GM19239 (cell line): ENCODE measurements around the gene TMPRSS9.
"Not testable (repeated sequence)": the region's sequence is repeated elsewhere in the genome, so short reads cannot be mapped to it uniquely, and the experiment has no call there.

Experiments used
- DNase-seq: peaks from one replicate; pipeline ENCODE4 v3.0.0; 2011; ENCODE audit warnings: low spot score; ENCODE audit not compliant: insufficient read length
- FAIRE-seq: peaks from 2 replicates; lab custom pipeline; 2011; peaks lifted over from hg19 to GRCh38; lab: Jason Lieb, UNC

TMPRSS9 gene

DNA sequence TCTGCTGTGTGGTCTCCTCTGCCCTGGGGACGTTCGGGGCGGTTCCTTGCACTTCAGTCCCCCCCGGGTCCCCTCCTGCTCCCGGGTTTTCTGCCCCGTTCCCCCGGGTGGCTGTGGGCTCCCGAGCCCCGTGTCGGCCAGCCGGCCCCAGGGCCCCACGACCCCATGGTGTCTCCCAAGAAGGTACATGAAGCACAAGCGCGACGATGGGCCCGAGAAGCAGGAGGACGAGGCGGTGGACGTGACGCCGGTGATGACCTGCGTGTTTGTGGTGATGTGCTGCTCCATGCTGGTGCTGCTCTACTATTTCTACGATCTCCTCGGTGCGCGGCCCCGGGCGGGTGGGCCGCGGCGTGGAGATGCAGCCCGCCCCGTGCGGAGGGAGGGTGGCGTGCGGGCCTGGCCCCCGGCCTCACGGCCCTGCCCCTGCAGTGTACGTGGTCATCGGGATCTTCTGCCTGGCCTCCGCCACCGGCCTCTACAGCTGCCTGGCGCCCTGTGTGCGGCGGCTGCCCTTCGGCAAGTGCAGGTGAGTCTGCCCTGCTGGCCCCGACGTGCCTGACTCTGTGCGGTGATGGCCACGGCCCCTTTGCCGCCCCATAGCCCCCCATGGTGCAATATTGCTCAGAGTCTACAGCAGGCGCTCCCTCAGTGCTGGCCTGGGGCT lies 20.3 kb upstream of the TMPRSS9 start:
- DNase-seq: no peak
- FAIRE-seq: no peak

DNA sequence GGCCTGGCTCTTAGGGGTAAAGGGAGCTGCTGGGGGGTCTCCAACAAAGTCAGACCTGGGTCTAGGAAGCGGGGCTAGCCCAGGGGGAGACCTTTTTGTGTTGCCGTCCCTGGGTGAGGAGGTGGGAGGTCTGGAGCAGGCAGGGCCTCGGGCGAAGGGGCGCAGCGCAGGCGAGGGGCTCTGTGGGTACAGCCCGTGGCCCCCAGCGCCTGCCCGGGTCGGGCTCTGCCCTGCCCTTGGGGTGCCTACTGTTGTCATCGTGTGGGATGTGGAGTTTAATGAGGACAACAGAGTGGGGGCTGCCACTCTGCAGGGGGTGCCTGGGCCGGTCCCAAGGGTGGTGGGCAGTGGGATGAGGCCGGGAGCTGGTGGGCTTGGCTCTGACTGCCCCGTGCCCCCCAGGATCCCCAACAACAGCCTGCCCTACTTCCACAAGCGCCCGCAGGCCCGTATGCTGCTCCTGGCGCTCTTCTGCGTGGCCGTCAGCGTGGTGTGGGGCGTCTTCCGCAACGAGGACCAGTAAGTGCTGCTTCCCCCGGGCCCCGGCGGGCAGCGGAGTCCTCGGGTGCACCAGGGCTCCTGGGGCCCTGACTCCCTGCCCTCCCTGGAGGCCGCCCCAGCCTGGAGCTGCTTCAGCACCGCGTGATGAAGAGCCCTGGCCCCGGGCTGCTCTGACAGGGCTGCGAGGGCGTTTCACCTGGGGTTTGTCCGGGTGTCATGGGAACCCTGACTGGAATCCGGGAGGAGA lies 19.4 kb upstream of the TMPRSS9 start:
- FAIRE-seq (no peak), DNase-seq (no peak)

DNA sequence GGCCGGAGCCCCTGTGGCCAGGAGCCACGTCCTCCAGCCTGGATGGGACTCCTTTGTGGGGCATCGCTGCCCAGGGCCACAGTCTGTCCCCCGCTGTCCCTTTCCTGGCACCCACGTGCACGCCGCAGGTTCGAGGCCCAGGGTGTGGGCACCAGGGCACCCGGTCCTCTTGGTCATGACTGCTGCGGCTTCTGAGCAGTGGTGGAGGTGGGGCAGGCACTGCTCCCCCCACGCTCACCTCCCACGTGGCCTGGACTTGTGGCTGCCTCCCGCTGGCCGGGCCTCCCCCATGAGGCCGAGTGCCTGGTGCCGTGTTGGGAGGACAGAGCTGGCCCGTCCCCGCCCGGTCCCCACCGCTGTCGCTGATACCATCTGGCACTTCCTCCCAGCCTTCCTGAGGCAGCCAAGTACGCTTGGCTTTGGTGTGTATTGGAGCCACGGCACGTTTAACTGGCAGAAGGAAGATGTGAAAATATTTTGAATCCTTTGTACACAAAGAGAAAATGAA lies 18.8 kb upstream of the TMPRSS9 start:
- DNase-seq (no peak), FAIRE-seq (no peak)

DNA sequence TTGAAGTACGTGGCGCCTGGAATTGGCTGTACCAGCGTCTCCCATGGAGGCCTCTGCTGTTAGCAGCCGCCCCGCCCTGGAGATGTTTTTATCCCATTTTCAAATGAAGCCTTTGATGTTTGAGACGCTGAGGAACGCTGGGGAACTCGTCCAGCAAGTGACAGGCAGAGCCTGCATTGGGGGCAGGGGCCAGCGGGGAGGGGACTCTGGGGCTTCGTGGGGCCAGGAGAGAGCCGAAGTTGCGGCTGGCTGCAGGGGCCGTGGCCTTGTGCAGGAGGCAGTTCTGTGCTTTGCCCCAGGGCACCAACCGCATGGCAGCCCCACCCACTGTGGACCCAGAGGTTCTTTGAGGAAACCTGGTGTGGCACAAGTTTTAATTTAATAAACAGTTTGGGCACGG lies 18.1 kb upstream of the TMPRSS9 start:
- no peak for FAIRE-seq
- no peak for DNase-seq

DNA sequence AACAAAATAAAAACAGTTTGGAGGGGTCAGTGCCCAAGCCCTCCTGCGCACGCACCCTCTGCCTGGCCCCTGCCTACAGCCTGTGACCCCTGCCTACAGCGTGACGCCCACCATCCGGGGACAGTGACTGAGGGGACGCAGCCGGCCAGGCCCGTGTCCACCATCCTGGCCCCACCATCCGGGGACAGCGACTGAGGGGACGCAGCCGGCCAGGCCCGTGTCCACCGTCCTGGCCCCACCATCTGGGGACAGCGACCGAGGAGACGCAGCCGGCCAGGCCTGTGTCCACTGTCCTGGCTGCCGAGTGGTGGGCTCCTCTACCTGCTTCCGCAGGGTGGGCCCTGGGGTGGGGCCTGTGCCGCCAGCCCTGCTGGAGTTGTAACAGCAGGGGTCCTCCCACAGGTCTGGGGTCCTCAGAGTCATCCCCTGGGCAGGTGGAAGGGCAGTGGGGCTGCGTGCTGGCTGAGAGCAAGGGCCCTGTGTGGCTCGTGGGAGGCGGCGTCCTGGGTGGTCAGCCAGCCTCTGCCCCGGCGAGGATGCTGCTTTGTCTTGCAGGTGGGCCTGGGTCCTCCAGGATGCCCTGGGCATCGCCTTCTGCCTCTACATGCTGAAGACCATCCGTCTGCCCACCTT lies 17.3 kb upstream of the TMPRSS9 start:
- no peak for DNase-seq
- no peak for FAIRE-seq

GRCh38 chr19:2343289-2343982 lies 16.6 kb upstream of the TMPRSS9 start:
- FAIRE-seq (no peak), DNase-seq (no peak)

GRCh38 chr19:2344381-2344870 lies 15.6 kb upstream of the TMPRSS9 start:
- DNase-seq (no peak), FAIRE-seq (no peak)

DNA sequence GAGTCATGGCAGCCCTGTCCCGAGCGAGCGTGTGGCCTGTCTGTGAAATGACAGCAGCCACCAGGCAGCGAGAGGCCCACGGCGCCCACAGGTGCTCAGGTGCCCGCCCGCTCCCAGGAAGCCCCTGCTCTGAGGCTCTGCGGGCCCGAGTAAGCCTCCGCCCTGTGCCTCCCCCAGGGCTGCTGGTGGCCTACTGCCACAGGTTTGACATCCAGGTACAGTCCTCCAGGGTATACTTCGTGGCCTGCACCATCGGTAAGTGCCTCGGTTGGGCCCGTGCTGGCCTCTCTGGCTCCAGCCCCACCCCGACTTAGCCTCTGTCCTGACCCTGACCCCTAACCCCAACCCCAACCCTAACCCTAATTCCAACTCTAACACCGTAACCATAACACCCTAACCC lies 15.0 kb upstream of the TMPRSS9 start:
- DNase-seq: no peak
- no peak for FAIRE-seq

- no peak for DNase-seq
- FAIRE-seq: no peak
These were observed 14.0 kb upstream of the TMPRSS9 start for GRCh38 chr19:2345794-2346663.

DNA sequence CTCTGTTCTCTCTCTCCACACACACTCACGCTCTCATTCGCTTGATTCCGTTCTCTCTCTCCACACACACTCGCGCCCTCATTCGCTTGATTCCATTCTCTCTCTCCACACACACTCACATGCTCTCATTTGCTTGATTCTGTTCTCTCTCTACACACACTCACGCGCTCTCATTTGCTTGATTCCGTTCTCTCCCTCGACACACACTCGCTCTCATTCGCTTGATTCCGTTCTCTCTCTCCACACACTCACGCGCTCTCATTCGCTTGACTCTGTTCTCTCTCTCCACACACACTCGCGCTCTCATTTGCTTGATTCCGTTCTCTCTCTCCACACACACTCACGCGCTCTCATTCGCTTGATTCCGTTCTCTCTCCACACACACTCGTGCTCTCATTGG lies 10.2 kb upstream of the TMPRSS9 start:
- not testable (repeated sequence) for FAIRE-seq

DNA sequence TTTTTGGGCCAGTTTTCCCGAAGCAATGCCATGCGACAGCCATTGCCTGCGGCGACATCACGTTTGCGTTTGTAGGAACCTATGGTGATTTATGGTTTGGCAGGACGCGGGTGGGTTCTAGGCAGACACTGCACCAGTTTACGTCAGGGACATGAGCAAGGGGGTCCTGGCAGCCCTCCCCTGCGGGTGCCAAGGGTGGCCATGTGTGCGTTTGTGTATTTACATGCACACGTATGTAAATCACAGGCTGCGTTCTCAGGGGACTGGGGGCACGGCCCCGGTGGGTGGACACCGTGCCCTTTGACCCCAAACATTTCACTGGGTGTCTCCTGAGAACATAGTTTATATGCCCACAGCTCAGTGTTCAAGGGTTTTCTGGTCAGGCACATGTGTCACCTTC lies 9.4 kb upstream of the TMPRSS9 start:
- FAIRE-seq: no peak
- DNase-seq: no peak

More for the DNA sequence above, 10.2 kb upstream of the TMPRSS9 start:
- DNase-seq: not testable (repeated sequence)

DNA sequence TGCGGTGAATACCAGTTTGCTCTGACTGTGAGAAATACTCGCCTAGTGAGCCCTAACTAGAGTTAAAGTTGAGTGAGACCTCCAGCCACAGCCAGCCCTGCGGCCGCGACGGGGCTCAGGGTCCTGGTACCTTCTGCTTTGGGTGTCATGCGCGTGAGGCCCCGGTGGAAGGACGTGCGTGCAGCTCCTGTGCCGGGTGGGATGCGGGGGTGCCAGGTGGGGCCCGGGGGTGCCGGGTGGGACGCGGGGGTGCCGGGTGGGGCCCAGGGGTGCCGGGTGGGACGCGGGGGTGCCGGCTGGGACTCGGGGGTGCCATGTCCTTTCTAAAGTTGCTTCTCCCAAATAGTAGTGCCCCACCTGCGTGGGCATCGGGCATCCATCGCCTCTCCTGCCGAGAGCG lies 8.5 kb upstream of the TMPRSS9 start:
- no peak for FAIRE-seq
- DNase-seq: no peak

DNA sequence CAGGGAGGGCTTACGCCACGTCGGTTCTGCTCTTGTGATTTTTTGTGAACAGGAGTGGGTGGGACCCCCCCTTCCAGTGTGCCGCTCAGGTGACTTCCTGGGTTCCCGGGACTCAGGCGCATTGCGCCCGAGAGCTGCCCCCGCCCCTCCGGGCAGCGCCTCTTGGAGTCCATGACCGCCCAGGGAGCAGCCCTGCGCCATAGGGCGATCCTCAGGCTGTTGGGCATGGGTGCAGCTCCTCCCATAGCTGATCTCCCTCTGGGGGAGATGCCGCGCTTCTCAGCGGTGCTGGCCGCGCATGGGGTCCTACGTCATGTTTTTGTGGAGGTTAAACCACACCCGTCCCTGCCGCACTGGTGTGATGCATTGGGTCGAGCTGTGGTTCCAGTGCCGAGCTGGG lies 7.9 kb upstream of the TMPRSS9 start:
- FAIRE-seq: no peak
- no peak for DNase-seq

- DNase-seq: no peak
- FAIRE-seq: no peak
These were observed 6.7 kb upstream of the TMPRSS9 start for GRCh38 chr19:2353159-2353886.

DNA sequence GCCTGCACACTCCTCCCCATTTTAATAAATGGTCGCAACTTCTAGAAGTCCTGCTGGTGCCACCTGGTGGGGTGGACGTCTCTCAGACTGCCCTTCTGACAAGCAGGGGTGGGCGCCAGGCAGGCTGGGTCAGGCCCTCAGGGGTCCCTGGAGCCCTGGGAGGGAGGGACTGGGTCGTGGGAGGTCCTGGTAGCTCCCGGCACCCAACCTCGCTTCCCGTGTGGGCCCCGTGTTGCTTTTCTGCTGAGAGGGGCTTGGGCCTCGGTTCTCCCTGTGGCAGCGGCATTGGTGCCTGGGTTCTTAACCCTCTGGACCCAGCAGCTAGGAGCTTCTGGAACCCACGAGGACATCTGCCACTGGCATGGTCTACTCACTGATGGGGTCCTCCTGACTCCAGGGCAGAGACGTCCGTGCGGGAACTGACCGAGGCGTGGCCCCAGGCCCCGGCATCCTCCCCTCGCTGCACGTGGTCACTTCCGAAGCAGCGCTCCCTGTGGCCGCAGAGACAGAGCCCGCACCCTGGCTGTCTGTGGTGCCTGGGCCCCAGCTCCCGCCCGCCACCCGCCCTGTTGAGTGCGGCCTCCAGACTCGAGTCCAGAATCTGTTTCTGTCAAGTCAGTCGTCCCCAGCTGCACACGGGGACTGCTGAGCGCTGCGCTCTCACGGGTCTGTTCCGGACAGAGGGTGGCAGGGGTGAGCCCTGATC lies 6.0 kb upstream of the TMPRSS9 start:
- no peak for FAIRE-seq

DNA sequence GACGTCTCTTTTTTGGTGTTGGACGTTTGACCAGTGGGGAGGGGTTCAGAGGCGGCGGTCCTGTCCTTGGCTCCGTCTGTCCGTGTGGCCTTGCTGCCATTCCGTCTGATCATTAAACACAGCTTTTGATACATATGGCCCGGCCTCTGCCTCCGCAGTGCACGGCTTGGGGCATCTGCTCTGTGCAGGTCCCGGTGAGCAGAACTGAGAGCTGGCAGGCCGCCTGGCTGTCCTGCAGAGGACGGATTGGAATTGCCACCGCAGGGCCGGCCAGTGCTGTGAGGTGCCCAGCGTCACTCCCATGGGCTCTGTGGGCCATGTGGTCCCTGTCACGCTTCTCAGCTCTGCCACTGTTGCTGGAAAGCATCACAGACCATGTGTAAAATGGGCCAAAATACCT lies 5.4 kb upstream of the TMPRSS9 start:
- DNase-seq: no peak
- no peak for FAIRE-seq

More for the DNA sequence above, 6.0 kb upstream of the TMPRSS9 start:
- no peak for DNase-seq

- DNase-seq (no peak), FAIRE-seq (no peak)
These were observed 4.7 kb upstream of the TMPRSS9 start for GRCh38 chr19:2355168-2356035.
